Measurements from ENCODE around the gene WDR5.
A peak's percentile ranks its signal among the peaks of the same experiment; 100 is the strongest.

WDR5 gene

DNA sequence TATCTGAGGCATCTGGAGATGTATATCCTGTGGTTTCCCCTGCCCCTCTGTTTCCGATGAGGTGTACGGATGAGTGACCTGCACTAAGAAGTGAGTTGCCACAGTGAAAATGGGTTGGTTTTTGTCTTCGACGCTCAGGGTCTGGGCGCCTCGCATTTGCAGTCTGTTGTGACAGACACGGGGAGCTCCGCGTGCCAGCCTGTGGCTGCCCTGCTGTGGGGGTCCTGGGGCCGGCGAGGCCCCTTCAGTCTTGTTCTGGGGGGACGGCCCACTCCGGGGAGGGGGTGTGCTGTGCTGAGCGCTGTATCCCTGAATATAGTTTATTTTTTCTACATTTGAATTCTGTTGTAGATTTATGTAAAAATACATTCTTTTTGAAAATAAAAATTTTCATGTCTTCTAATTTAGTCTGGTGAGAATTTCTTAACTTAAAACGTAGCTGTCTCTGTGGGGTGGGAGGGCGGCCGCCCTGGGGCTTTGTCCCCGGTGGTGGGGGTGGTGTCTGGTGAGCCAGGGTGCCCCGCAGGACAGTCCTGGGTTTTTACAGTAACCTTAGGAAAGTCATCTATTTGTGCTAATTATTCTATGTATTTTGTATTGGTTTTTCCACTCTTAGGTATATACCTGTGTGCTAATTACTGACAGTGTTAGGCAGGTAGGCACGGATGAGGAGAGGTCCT, 23.8 kb downstream of the WDR5 start:
- DNase-seq (ENCODE audit: low read depth): no peak

- no peak for DNase-seq (ENCODE audit: low read depth)
Measured at GRCh38 chr9:134161647-134162046, 25.8 kb downstream of the WDR5 start.

GRCh38 chr9:134162212-134162775, 26.4 kb downstream of the WDR5 start:
- no peak for DNase-seq (ENCODE audit: low read depth)

DNA sequence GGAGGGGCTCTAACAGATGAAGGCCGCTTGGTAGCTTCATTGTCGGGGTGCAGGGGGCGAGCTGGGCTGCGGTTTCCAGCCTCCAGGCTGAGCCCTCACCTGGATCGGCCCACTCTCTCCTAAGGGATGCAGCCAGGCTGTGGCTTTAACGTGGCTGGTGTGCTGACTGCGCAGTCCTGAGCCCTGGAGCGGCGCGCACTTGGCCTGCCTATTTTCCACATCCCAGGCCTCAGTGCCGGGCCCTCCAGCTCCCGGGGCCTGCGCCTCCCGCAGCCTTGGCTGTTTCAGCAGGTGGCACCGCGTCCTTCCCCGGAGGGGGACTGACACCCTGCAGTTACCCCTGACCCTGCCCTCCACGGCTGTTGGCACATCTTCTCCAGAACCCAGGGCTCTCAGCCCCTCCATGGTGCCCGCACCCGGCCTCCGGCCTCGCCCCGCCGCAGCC, 27.1 kb downstream of the WDR5 start:
- no peak for DNase-seq (ENCODE audit: low read depth)

- peak; percentile 59 for DNase-seq (ENCODE audit: low read depth)
Measured at GRCh38 chr9:134163371-134164196, 27.7 kb downstream of the WDR5 start.

- DNase-seq (ENCODE audit: low read depth): no peak
Measured at GRCh38 chr9:134164879-134165278, 29.0 kb downstream of the WDR5 start.

- DNase-seq (ENCODE audit: low read depth): peak; percentile 21
Measured at GRCh38 chr9:134165357-134166315, 29.8 kb downstream of the WDR5 start.

- DNase-seq (ENCODE audit: low read depth): no peak
Measured at GRCh38 chr9:134166374-134166773, 30.5 kb downstream of the WDR5 start.

GRCh38 chr9:134167530-134167931, 31.6 kb downstream of the WDR5 start:
- DNase-seq (ENCODE audit: low read depth): no peak

DNA sequence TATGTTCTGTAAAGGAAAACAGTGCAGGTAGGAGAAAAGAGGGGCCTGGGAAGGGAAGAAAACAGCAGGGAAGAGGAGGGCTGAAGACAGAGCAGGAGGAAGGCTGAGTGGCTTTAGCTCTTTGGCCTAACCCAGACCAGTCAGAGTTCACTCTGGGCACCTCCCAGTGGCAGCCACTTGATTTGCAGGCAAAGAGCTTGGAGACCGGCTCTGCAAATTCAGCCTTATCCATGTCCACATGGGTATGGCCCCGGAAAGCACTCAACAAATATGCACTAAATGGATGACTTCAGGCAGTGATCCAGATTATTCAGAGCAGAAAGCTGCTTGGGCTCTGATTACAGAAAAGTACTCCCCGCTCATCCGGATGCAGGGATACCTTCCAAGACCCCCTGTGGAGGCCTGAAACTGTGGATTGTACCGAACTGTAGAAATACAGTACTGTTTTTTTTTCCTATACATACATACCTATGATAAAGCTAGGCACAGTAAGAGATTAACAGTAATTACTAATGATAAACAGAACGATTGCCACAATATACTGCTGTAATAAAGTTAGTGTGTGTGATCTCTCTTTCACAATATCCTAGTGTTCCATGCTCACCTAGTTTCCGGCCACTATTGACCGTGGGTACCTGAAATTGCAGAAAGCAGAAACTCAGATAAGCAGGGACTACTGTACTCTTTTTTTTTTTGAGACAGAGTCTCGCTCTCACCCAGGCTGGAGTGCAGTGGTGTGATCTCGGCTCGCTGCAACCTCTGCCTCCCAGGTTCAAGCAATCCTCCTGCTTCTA, 33.1 kb downstream of the WDR5 start:
- DNase-seq (ENCODE audit: low read depth): no peak

- DNase-seq (ENCODE audit: low read depth): no peak
Measured at GRCh38 chr9:134169724-134170401, 34.0 kb downstream of the WDR5 start.

DNA sequence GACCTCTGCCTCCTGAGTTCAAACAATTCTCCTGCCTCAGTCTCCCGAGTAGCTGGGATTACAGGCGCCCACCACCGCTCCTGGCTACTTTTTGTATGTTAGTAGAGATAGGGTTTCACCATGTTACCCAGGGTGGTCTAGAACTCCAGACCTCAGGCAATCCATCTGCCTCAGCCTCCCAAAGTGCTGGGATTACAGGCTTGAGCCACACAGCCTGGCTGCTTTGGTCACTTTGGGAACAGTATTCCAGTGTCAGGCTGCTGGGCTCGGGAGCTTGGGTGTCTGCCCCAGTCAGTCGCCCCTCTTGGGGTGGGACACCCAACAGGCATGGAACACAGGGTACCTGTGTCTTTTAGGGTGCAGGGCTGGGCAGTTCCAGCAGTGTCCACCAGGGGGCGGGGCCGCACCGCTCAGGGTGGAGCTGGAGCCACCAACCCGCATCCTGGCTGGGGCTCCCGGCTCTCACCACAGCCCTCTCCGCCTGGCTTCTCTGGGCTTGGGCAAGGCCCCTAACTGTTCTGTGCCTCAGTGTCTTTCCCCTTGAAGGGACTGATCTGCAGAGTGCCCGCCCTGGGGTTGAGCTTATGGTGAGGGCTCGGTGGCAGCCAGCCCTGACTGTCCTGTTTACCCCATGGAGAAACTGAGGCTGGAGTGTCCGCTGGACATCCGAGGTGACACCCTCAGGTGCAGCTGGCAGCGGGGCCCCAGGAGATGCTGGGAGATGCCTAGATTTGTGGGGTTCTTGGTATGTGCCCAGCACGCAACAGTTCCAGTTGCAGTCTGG, 34.8 kb downstream of the WDR5 start:
- no peak for DNase-seq (ENCODE audit: low read depth)

- DNase-seq (ENCODE audit: low read depth): no peak
Measured at GRCh38 chr9:134171316-134172197, 35.7 kb downstream of the WDR5 start.

- no peak for DNase-seq (ENCODE audit: low read depth)
Measured at GRCh38 chr9:134172198-134173126, 36.6 kb downstream of the WDR5 start.

DNA sequence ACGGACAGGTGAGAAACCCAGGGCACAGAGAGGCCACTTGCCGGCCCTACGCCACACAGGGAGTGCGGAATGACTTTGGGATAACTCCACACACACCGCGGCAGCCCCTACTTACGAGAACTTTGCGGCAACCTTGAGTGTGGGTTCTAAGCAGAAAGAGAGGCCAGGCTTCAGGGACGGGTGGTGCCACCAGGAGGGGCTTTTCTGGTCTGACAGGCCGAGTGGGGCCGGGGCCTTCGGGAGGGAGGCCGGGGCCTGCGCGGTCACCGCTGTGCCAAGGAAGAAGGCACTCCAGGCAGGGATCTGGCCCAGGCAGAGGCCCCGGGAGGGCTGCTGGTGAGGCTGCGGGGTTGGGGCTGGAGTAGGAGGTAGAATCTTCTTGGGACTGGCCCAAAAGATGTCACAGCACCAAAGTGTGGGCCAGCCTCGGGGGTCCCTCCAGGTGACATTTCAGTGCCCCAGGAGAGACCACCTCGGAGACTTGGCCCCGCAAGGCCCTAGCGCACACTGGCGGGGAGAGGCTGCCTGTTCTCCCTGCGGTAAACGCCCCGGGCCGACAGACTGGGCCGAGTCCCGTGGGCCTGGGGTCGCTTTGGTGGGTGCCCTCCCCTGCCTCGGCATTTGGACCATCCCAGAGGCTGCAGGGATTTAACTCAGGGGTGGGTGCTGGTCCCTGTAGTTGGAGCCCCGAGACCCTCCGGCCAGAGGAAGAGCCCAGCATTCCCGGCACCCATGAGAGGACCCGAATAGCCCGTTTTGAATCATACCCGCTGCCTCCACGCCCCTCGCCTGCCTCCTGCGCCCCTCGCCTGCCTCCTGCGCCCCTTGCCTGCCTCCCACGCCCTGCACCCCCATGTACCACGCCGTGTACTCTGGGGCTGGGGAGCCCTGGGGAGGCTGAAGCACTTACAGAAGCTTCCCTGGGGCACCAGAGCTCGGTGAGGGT, 37.5 kb downstream of the WDR5 start:
- no peak for DNase-seq (ENCODE audit: low read depth)

DNA sequence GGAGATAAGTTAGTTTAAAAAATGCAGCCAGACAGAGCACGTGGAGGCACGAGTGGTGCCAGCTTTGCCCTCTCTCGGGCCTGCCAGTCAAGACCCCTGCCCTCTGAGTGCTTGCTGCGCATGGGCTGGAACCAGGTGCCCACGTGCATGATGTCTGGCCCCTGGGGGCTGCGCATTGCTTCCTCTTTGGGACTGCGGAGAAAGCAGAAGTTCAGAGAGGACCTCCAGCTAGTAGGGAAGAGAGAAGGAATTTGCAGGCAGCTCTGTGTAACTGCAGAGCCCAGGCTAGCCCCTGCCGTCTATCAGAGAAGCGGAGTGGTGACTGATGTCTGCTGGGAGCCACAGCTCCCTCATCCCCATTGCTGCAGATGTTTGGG, 38.2 kb downstream of the WDR5 start:
- no peak for DNase-seq (ENCODE audit: low read depth)
